Left ventricle myocardium inferior (tissue), 1 donor: ENCODE data around the gene EFR3B. TPM values are rescaled to one million over a fixed set of nuclear protein-coding genes. Genes with fewer than 3 reads are reported as not detected.

Experiments used
- DNase-seq: peaks from one replicate; pipeline ENCODE4 v3.0.0-alpha.2; 2020
- H3K27ac ChIP-seq: fragments of 200-600 bp; replicated peaks from 2 replicates; pipeline ENCODE4 v1.8.0; 2021
- H3K27me3 ChIP-seq: fragments of 200-600 bp; 2 replicates; pipeline ENCODE4 v1.8.0; 2021; ENCODE audit warnings: low read depth
- H3K36me3 ChIP-seq: fragments of 200-600 bp; 2 replicates; pipeline ENCODE4 v1.8.0; 2021
- H3K4me1 ChIP-seq: fragments of 200-600 bp; 2 replicates; pipeline ENCODE4 v1.8.0; 2021
- H3K4me3 ChIP-seq: fragments of 200-600 bp; 2 replicates; pipeline ENCODE4 v1.8.0; 2021; ENCODE audit warnings: mild to moderate bottlenecking, moderate library complexity
- H3K9me3 ChIP-seq: fragments of 200-600 bp; replicated peaks from 2 replicates; pipeline ENCODE4 v1.8.0; 2021
- intact Hi-C: fragments of 100-400 bp; cut with micrococcal nuclease; formaldehyde crosslinking; loops from one replicate; pipeline ENCODE4 v1.11.0; 2022
- total RNA-seq: library from RNA; stranded (reverse); fragmentation: NEBNext Ultra II Directional; extraction: Animal tissue kit (Norgen Biotek cat#: 25700); gene quantifications from one replicate; pipeline ENCODE4 v1.2.1, GENCODE V29; 2021
- TF ChIP-seq, protein P1 (sequence below): fragments of 200-600 bp; IDR thresholded peaks from 2 replicates; pipeline ENCODE4 v1.8.0; 2021; ENCODE audit warnings: antibody characterized with exemption, mild to moderate bottlenecking, borderline replicate concordance
- donor health status: DM: no; HTN: yes; CAD: no; lungs with severe emphysema.

Gene EFR3B
- total RNA-seq, 1 donor from 2014 or later, result 8.7 TPM

DNA sequence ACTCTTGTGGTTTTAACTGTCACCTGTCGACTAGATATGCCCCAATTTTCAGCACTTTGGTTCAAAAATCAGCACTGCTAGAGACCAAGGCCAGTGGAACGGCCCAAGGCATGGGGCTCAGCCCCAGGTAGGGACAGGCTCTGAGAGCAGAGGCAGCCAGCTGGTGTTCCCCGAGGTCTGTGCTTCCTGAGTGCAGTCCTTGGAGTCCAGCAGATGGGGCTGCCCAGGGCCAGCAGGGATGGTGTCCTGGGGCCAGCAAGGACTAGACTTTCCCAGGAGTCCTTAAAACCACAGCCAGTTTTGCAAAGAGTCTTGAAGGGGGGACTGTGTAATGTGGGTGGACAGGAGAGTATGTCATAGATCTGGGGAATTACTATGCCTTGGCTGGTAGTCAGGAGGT, 70.2 kb downstream of the EFR3B start:
- Histone ChIP-seq H3K9me3 (no peaks in the 10 kb centered on the region), H3K27ac (no peak overlapping the region), H3K4me3 (no peak overlapping the region), H3K27me3 (no peaks in the 10 kb centered on the region), H3K4me1 (no peaks in the 10 kb centered on the region), H3K36me3 (no peaks in the 10 kb centered on the region)
- TF ChIP-seq, protein P1, sequence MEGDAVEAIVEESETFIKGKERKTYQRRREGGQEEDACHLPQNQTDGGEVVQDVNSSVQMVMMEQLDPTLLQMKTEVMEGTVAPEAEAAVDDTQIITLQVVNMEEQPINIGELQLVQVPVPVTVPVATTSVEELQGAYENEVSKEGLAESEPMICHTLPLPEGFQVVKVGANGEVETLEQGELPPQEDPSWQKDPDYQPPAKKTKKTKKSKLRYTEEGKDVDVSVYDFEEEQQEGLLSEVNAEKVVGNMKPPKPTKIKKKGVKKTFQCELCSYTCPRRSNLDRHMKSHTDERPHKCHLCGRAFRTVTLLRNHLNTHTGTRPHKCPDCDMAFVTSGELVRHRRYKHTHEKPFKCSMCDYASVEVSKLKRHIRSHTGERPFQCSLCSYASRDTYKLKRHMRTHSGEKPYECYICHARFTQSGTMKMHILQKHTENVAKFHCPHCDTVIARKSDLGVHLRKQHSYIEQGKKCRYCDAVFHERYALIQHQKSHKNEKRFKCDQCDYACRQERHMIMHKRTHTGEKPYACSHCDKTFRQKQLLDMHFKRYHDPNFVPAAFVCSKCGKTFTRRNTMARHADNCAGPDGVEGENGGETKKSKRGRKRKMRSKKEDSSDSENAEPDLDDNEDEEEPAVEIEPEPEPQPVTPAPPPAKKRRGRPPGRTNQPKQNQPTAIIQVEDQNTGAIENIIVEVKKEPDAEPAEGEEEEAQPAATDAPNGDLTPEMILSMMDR, result no peak
- DNase-seq, result no peak
- intact Hi-C loops, result no loop called here

DNA sequence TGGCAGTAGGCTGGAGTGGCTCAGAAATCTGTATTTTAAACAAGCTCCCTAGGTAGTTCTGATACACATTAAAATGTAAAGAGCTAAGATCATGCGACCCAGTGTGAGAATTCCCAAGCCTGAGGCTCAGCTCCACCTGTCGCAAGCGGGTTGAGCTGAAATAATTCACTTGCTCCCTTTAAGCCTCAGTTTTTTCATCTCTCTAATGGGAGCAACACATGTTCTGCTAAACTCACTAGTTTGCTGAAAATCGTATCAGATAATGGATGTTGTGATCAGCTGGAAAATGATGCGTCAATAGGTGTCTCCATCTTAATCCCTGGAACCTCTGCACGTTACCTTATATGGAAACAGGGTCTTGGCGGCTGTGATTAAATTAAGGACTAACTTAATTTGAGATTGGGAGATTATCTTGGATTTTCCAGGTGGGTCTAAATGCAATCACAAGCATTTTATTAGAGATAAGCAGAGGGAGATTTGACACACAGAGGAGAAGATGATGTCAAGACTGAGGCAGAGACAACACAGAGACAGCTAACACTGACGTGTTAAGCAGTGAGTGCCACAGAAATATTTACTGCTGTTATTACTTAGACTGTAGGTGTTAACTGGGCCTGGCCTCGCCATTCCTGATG, 73.5 kb downstream of the EFR3B start:
- TF ChIP-seq, protein P1, result no peak
- H3K4me3 ChIP-seq, result no peak overlapping the region
- intact Hi-C loops, result no loop called here

DNA sequence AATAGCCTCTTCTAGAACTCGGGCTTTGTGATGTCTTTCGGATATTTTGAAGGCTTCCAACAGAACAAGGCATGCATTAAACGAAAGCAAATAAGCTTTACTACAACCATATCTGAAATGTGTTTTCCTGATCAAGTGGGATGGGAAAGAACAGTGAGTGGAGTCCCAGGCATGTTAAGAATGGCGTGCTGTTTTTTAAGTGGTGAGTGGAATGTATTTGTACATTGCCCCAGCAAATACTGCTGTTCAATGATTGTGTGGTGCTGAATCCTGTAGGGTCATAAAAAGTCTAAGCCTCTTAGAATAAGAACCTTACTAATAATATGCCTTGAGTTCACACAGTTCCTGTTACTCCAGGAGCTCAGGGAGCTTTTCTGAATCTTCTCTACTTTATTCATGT, 74.0 kb downstream of the EFR3B start:
- intact Hi-C loops, result no loop called here
- Histone ChIP-seq H3K27ac (no peak overlapping the region), H3K9me3 (no peaks in the 10 kb centered on the region), H3K27me3 (no peaks in the 10 kb centered on the region), H3K4me3 (no peak overlapping the region), H3K36me3 (no peaks in the 10 kb centered on the region), H3K4me1 (no peaks in the 10 kb centered on the region)
- TF ChIP-seq, protein P1, result no peak
- DNase-seq, result no peak

More for the DNA sequence above, 73.5 kb downstream of the EFR3B start:
- no peak for DNase-seq
- Histone ChIP-seq H3K27me3 (no peaks in the 10 kb centered on the region), H3K36me3 (no peaks in the 10 kb centered on the region), H3K4me1 (no peaks in the 10 kb centered on the region), H3K27ac (no peak overlapping the region), H3K9me3 (no peaks in the 10 kb centered on the region)

DNA sequence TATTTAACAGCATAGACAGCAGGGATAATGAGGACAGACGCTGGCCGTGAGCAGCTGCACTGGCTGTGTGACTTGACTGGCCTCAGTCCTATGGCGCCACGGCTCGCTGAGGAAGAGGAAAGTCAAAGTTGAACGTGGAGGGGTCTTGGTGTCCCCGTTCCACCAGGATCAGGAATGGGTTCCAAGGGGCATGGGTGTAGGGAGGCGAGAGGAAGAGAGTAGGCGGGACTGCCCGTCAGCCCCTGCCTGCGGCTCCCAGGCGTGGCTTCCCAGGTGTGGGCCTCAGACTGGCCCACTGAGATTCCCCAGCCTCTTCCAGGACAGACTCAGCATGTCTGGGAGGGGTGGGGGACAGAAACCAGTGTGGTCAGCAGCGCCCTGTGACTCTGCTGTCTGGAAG, 75.1 kb downstream of the EFR3B start:
- TF ChIP-seq, protein P1, result no peak
- Histone ChIP-seq H3K27ac (no peak overlapping the region), H3K4me3 (no peak overlapping the region), H3K9me3 (no peaks in the 10 kb centered on the region), H3K27me3 (no peaks in the 10 kb centered on the region), H3K36me3 (no peaks in the 10 kb centered on the region), H3K4me1 (no peaks in the 10 kb centered on the region)
- intact Hi-C loops, result no loop called here
- DNase-seq, result no peak

DNA sequence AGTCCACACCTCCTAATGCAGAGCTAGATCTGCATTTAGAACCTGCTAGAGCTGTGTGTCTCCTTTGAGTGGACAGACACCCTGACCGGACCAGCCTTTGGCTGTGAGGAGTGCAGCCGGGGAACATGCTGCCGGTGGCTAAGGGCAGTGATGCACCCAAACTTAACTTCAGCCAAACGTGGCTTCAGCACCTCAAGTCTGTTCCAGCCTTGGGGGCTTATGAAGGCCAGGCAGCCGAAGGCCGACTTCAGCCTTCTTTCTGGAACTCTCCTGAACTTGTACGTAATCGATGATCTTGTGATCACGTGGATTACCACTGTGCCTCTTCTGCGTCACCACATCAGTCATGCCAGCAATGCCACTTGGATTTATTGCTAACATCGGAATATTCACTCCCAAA, 77.4 kb downstream of the EFR3B start:
- Histone ChIP-seq H3K4me3 (no peak overlapping the region), H3K9me3 (no peaks in the 10 kb centered on the region), H3K4me1 (no peaks in the 10 kb centered on the region), H3K27ac (no peak overlapping the region), H3K36me3 (peaks cover 8% of the 10 kb centered on the region), H3K27me3 (no peaks in the 10 kb centered on the region)
- intact Hi-C loops, result no loop called here
- TF ChIP-seq, protein P1, result no peak
- DNase-seq, result no peak

DNA sequence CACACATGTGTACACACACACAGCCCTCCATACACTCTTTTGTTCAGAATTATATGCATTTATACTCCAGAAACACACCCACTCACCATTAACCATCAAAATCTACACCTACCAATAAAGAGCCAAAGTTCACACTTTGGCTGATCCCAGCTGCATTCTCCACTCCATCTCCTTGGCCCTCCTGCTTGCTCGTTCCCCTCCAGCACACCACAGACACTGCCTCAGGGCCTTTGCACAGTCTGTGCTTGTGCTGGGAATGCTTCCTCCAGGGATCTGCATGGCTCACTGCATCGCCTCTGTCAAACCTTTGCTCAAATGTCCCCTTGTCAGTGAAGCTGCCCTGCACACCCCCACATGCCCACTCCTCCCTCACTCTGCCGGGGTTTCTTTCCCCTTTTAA, 80.5 kb downstream of the EFR3B start:
- Histone ChIP-seq H3K27ac (no peak overlapping the region), H3K9me3 (no peaks in the 10 kb centered on the region), H3K36me3 (peaks cover 8% of the 10 kb centered on the region), H3K4me3 (no peak overlapping the region), H3K27me3 (no peaks in the 10 kb centered on the region), H3K4me1 (no peaks in the 10 kb centered on the region)
- TF ChIP-seq, protein P1, result no peak
- intact Hi-C loops, result no loop called here
- no peak for DNase-seq
